Suprapubic skin (tissue), 3 donors: ENCODE data around the gene BAG5.

Experiments
- POLR2AphosphoS5 ChIP-seq, 3 donors: sonication (generic); formaldehyde crosslinking; IDR thresholded peaks; one replicate each; pipeline ENCODE4 v1.6.1; 2017; ENCODE audit warnings: antibody characterized with exemption in 3 of 3
- TF ChIP-seq, protein P1 (sequence below), 2 donors: fragments of 200-600 bp in 1 of 2; fragments of 450-650 bp in 1 of 2; sonication (generic) in 1 of 2; IDR thresholded peaks; one replicate each; pipeline ENCODE4 v1.5.1; 2016 to 2019; ENCODE audit warnings: antibody characterized with exemption in 2 of 2, mild to moderate bottlenecking in 1 of 2, moderate library complexity in 1 of 2

GRCh38 chr14:103520269-103520656, 42.2 kb downstream of the BAG5 start:
- TF ChIP-seq, protein P1, sequence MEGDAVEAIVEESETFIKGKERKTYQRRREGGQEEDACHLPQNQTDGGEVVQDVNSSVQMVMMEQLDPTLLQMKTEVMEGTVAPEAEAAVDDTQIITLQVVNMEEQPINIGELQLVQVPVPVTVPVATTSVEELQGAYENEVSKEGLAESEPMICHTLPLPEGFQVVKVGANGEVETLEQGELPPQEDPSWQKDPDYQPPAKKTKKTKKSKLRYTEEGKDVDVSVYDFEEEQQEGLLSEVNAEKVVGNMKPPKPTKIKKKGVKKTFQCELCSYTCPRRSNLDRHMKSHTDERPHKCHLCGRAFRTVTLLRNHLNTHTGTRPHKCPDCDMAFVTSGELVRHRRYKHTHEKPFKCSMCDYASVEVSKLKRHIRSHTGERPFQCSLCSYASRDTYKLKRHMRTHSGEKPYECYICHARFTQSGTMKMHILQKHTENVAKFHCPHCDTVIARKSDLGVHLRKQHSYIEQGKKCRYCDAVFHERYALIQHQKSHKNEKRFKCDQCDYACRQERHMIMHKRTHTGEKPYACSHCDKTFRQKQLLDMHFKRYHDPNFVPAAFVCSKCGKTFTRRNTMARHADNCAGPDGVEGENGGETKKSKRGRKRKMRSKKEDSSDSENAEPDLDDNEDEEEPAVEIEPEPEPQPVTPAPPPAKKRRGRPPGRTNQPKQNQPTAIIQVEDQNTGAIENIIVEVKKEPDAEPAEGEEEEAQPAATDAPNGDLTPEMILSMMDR (IDR thresholded peaks at IDR 0.05): no peak
- no peak for TF ChIP-seq POLR2AphosphoS5 (IDR thresholded peaks at IDR 0.05)
